ENCODE data around the gene DIO3.

The DIO3 gene

DNA sequence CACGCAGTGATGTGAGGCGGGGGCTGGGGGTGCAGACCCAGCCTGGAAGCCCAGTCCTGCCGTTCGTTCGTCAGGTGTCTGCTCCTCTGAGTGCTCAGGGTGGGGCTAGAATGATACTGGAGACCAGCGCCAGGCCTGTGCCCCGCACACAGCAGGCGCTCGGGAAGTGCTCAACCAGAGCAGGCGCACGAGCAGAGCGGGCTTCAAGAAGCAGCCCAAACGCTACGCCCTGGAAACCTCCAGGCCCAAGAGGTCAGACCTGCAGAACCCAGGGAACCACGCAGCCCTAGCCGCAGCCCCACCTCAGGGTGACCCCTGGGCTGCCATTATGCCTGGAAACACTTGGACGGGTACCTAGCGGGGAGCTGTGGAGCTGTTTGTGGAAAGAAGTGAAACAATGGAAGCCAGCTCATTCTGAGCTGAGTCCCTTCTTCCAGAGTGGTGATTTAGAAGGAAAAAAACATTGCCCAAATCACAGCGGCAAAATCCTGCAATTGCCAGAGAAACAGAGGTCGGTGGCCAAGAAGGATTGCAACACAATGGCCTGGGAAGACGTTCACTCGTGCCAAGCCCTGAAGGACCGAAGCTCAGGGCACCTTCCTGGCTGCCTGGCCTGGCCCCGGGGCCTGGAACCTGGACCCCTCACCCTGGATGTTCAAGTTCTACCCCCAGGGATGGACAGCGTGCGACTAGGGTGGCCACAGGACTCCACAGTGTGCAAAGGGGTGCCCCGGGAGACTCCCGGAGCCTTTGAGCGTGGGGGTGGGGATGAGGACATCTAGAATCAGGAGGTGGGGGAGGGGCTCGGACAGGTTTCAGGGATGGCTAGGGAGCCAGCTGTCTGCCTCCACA lies 40.4 kb upstream of the DIO3 start:
- no peak overlapping the region for H3K27ac ChIP-seq (ENCODE audit: insufficient read depth in 1 of 2, low read depth in 1 of 2, low read length in 2 of 2, poor library complexity in 1 of 2, severe bottlenecking in 2 of 2)
- POLR2A ChIA-PET: no interaction called here
- H3K4me1 ChIP-seq (ENCODE audit: control extremely low read depth in 1 of 4, control insufficient read depth in 4 of 4, insufficient read depth in 4 of 4, low read length in 3 of 4): peaks cover 0 to 6% (median 0%) of the 10 kb centered on the region in 4 experiments
- no peaks in the 10 kb centered on the region for H3K27me3 ChIP-seq (replicated peaks in 2 of 5; ENCODE audit: control insufficient read depth in 4 of 5, insufficient read depth in 5 of 5, low read length in 4 of 5)
- H3K36me3 ChIP-seq (ENCODE audit: control insufficient read depth in 4 of 4, insufficient read depth in 4 of 4, low read length in 3 of 4): no peaks in the 10 kb centered on the region
- no peak for DNase-seq
- peaks cover 0 to 9% (median 0%) of the 10 kb centered on the region in 5 experiments for H3K9me3 ChIP-seq (ENCODE audit: control extremely low read depth in 1 of 5, control insufficient read depth in 4 of 5, insufficient read depth in 2 of 5, low read depth in 1 of 5, low read length in 4 of 5)
- CTCF ChIA-PET: no interaction called here
- H3K4me3 ChIP-seq (ENCODE audit: control insufficient read depth in 1 of 7, extremely low read depth in 1 of 7, insufficient read depth in 4 of 7, low read depth in 2 of 7, low read length in 6 of 7): no peak overlapping the region
- WGBS (ENCODE audit: insufficient coverage): 97% methylated on average over 29 of the region's 30 CpGs

DNA sequence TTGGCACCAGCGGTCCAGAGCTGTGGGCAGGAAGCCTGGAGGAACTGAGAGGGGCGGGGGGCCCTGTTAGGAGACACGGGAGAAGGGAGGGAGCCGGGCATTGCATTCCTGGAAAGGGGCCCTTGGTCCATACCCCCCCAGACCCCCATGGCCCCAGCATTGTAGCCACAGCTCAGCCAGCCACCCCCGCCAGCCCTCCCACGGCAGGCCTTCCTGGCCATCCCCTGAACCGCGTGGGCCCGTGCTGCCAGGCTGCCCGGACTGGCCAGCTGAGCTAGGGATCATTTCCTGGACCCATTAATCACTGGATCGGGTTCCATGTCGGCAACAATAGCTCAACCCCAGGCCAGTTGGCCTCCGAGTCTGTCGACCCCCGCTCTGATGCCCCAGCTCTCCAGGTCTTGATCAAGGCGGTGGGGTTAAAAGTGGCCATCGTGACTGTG lies 39.8 kb upstream of the DIO3 start:
- Histone ChIP-seq H3K27me3 (replicated peaks in 2 of 5; ENCODE audit: control insufficient read depth in 4 of 5, insufficient read depth in 5 of 5, low read length in 4 of 5) (no peaks in the 10 kb centered on the region), H3K4me3 (ENCODE audit: control insufficient read depth in 1 of 7, extremely low read depth in 1 of 7, insufficient read depth in 4 of 7, low read depth in 2 of 7, low read length in 6 of 7) (no peak overlapping the region), H3K4me1 (ENCODE audit: control extremely low read depth in 1 of 4, control insufficient read depth in 4 of 4, insufficient read depth in 4 of 4, low read length in 3 of 4) (peaks cover 0 to 6% (median 0%) of the 10 kb centered on the region in 4 experiments), H3K36me3 (ENCODE audit: control insufficient read depth in 4 of 4, insufficient read depth in 4 of 4, low read length in 3 of 4) (no peaks in the 10 kb centered on the region), H3K9me3 (ENCODE audit: control extremely low read depth in 1 of 5, control insufficient read depth in 4 of 5, insufficient read depth in 2 of 5, low read depth in 1 of 5, low read length in 4 of 5) (peaks cover 0 to 3% (median 0%) of the 10 kb centered on the region in 5 experiments), H3K27ac (ENCODE audit: insufficient read depth in 1 of 2, low read depth in 1 of 2, low read length in 2 of 2, poor library complexity in 1 of 2, severe bottlenecking in 2 of 2) (no peak overlapping the region)
- ChIA-PET CTCF (no interaction called here), POLR2A (no interaction called here)
- no peak for DNase-seq
- WGBS (ENCODE audit: insufficient coverage): 89% methylated on average over 16 of the region's 17 CpGs

DNA sequence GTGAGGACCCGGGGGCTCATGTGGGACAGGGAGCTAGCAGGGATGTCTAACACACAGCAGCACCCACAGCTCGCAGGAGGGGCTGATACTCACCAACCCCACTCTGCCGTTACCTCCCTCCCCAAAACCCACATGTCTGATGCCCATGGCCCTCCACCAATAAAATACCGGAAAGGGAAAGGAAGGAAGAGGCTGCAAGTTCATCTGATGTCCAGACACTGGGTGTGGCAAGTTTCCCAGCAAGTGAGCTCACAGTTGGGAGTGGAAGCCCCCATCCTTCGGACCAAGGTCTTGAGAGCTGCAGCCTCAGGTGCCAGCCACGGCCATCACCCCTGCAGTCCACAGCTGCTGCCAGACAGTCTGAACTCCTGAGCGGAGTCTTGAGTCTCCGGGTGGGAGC lies 39.3 kb upstream of the DIO3 start:
- WGBS (ENCODE audit: insufficient coverage): 99% methylated on average over 5 of the region's 8 CpGs
- ChIA-PET POLR2A (no interaction called here), CTCF (no interaction called here)
- H3K36me3 ChIP-seq (ENCODE audit: control insufficient read depth in 4 of 4, insufficient read depth in 4 of 4, low read length in 3 of 4): no peaks in the 10 kb centered on the region
- no peaks in the 10 kb centered on the region for H3K27me3 ChIP-seq (replicated peaks in 2 of 5; ENCODE audit: control insufficient read depth in 4 of 5, insufficient read depth in 5 of 5, low read length in 4 of 5)
- no peak overlapping the region for H3K4me3 ChIP-seq (ENCODE audit: control insufficient read depth in 1 of 7, extremely low read depth in 1 of 7, insufficient read depth in 4 of 7, low read depth in 2 of 7, low read length in 6 of 7)
- DNase-seq: no peak
- H3K9me3 ChIP-seq (ENCODE audit: control extremely low read depth in 1 of 5, control insufficient read depth in 4 of 5, insufficient read depth in 2 of 5, low read depth in 1 of 5, low read length in 4 of 5): peaks cover 0 to 3% (median 0%) of the 10 kb centered on the region in 5 experiments
- H3K4me1 ChIP-seq (ENCODE audit: control extremely low read depth in 1 of 4, control insufficient read depth in 4 of 4, insufficient read depth in 4 of 4, low read length in 3 of 4): peaks cover 0 to 6% (median 0%) of the 10 kb centered on the region in 4 experiments
- no peak overlapping the region for H3K27ac ChIP-seq (ENCODE audit: insufficient read depth in 1 of 2, low read depth in 1 of 2, low read length in 2 of 2, poor library complexity in 1 of 2, severe bottlenecking in 2 of 2)

DNA sequence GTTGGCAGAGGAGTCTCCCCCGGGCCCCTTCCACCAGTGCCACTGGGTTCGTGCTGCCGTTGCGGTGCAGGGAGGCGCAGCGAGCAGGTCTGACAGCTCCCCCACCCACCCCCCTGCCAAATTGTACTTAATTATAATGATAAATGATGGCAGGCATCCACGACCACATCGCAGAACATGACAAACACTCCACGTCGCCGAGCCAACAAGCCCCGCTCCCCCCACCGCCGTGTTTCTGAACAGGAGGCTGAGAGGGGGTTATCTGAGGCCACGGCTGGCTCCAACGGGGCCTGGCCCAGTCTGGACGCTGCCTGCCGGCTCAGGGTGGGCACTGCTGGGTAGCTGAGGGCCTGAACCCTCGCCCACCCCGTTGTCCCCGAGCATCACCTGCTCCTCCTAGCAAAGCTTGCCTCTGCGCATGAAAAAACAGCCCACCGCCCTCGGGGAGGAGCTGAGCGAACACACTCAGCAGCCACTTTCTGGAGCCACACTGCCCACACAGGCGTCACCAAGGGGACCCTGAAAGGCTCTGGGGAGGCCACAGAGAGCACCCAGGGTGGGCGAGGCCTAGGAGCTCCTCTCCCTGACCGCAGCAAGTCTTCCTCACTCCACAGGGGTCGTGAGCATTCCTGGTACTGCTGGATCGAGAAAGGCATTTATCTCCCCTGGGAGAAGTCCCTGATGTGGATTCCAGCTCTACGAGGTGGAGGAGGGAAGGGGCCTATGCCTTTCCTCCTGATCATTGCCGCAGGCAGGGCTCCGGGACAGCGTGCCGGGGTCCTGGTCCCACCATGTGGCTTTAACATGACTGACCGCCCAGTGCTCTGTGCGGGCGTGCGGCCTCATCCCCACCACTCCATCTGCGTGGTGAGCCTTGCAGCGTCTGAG lies 35.4 kb upstream of the DIO3 start:
- CTCF ChIA-PET: interaction anchor here (1.0 kb wide), 1 partner anchor 8 kb away, joined by 3 read pairs; no protein-coding TSS in a partner anchor
- 81% methylated on average over 28 of the region's 41 CpGs for WGBS (ENCODE audit: insufficient coverage)
- Histone ChIP-seq H3K27ac (ENCODE audit: insufficient read depth in 1 of 2, low read depth in 1 of 2, low read length in 2 of 2, poor library complexity in 1 of 2, severe bottlenecking in 2 of 2) (no peak overlapping the region), H3K27me3 (replicated peaks in 2 of 5; ENCODE audit: control insufficient read depth in 4 of 5, insufficient read depth in 5 of 5, low read length in 4 of 5) (no peaks in the 10 kb centered on the region), H3K36me3 (ENCODE audit: control insufficient read depth in 4 of 4, insufficient read depth in 4 of 4, low read length in 3 of 4) (no peaks in the 10 kb centered on the region), H3K9me3 (ENCODE audit: control extremely low read depth in 1 of 5, control insufficient read depth in 4 of 5, insufficient read depth in 2 of 5, low read depth in 1 of 5, low read length in 4 of 5) (peaks cover 0 to 3% (median 0%) of the 10 kb centered on the region in 5 experiments), H3K4me1 (ENCODE audit: control extremely low read depth in 1 of 4, control insufficient read depth in 4 of 4, insufficient read depth in 4 of 4, low read length in 3 of 4) (peaks cover 0 to 23% (median 16%) of the 10 kb centered on the region in 4 experiments), H3K4me3 (ENCODE audit: control insufficient read depth in 1 of 7, extremely low read depth in 1 of 7, insufficient read depth in 4 of 7, low read depth in 2 of 7, low read length in 6 of 7) (no peak overlapping the region)
- DNase-seq: peak in 2 of 3 donors; percentile 26 to 54
- POLR2A ChIA-PET: no interaction called here

DNA sequence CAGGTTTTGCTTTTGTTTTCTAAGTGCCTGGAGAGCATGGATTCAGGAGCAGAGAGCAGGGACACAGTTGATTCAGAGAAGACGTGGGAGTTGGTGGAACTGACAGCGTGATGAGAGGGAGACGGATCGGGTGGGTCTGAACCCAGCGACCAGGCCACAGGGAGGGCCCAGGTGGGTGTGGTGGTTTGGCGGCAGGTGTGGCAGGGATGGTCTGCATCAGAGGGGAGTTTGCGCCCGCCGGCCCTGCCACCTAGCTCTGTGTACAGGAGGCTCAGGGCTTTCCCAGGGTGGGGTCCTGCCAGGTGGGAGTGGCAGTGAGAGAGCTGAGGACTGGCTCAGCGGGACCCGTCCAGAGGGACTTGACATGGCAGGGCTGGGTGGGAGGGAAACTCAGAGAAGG lies 33.3 kb upstream of the DIO3 start:
- no peak for DNase-seq
- CTCF ChIA-PET: no interaction called here
- peaks cover 0 to 23% (median 16%) of the 10 kb centered on the region in 4 experiments for H3K4me1 ChIP-seq (ENCODE audit: control extremely low read depth in 1 of 4, control insufficient read depth in 4 of 4, insufficient read depth in 4 of 4, low read length in 3 of 4)
- WGBS (ENCODE audit: insufficient coverage): over 99% methylated on average over 8 of the region's 11 CpGs
- no peaks in the 10 kb centered on the region for H3K36me3 ChIP-seq (ENCODE audit: control insufficient read depth in 4 of 4, insufficient read depth in 4 of 4, low read length in 3 of 4)
- peaks cover 0 to 3% (median 0%) of the 10 kb centered on the region in 5 experiments for H3K9me3 ChIP-seq (ENCODE audit: control extremely low read depth in 1 of 5, control insufficient read depth in 4 of 5, insufficient read depth in 2 of 5, low read depth in 1 of 5, low read length in 4 of 5)
- H3K4me3 ChIP-seq (ENCODE audit: control insufficient read depth in 1 of 7, extremely low read depth in 1 of 7, insufficient read depth in 4 of 7, low read depth in 2 of 7, low read length in 6 of 7): no peak overlapping the region
- H3K27ac ChIP-seq (ENCODE audit: insufficient read depth in 1 of 2, low read depth in 1 of 2, low read length in 2 of 2, poor library complexity in 1 of 2, severe bottlenecking in 2 of 2): no peak overlapping the region
- H3K27me3 ChIP-seq (replicated peaks in 2 of 5; ENCODE audit: control insufficient read depth in 4 of 5, insufficient read depth in 5 of 5, low read length in 4 of 5): no peaks in the 10 kb centered on the region
- POLR2A ChIA-PET: no interaction called here

DNA sequence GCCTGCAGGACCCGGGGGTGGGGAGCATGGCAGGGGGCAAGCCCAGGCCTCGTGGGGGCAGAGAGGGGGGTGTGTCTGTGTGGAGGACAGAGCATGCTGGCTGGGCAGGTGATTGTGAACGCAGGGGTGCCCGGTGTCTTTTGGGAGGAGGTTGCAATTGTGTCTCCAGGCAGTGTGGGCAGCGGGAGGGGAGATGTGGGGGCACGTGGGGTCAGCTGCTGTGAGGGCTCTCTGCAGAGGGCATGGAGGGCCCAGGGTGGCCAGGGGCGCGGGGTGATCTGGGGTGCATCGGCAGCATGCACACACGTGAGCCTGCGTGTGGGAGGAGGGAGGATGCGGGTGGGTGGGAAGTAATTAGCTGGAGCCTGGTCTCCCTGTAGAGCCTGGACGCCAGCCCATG lies 32.2 kb upstream of the DIO3 start:
- H3K27ac ChIP-seq (ENCODE audit: insufficient read depth in 1 of 2, low read depth in 1 of 2, low read length in 2 of 2, poor library complexity in 1 of 2, severe bottlenecking in 2 of 2): no peak overlapping the region
- H3K9me3 ChIP-seq (ENCODE audit: control extremely low read depth in 1 of 5, control insufficient read depth in 4 of 5, insufficient read depth in 2 of 5, low read depth in 1 of 5, low read length in 4 of 5): no peaks in the 10 kb centered on the region
- no peak for DNase-seq
- H3K4me1 ChIP-seq (ENCODE audit: control extremely low read depth in 1 of 4, control insufficient read depth in 4 of 4, insufficient read depth in 4 of 4, low read length in 3 of 4): peaks cover 0 to 25% (median 16%) of the 10 kb centered on the region in 4 experiments
- CTCF ChIA-PET: no interaction called here
- no peaks in the 10 kb centered on the region for H3K36me3 ChIP-seq (ENCODE audit: control insufficient read depth in 4 of 4, insufficient read depth in 4 of 4, low read length in 3 of 4)
- no peak overlapping the region for H3K4me3 ChIP-seq (ENCODE audit: control insufficient read depth in 1 of 7, extremely low read depth in 1 of 7, insufficient read depth in 4 of 7, low read depth in 2 of 7, low read length in 6 of 7)
- WGBS (ENCODE audit: insufficient coverage): 75% methylated on average over 11 of the region's 13 CpGs
- POLR2A ChIA-PET: no interaction called here
- no peaks in the 10 kb centered on the region for H3K27me3 ChIP-seq (replicated peaks in 2 of 5; ENCODE audit: control insufficient read depth in 4 of 5, insufficient read depth in 5 of 5, low read length in 4 of 5)

Measured in common myeloid progenitor, CD34-positive (primary cell).